ENCODE data around the gene THOC5.

Gene THOC5

DNA sequence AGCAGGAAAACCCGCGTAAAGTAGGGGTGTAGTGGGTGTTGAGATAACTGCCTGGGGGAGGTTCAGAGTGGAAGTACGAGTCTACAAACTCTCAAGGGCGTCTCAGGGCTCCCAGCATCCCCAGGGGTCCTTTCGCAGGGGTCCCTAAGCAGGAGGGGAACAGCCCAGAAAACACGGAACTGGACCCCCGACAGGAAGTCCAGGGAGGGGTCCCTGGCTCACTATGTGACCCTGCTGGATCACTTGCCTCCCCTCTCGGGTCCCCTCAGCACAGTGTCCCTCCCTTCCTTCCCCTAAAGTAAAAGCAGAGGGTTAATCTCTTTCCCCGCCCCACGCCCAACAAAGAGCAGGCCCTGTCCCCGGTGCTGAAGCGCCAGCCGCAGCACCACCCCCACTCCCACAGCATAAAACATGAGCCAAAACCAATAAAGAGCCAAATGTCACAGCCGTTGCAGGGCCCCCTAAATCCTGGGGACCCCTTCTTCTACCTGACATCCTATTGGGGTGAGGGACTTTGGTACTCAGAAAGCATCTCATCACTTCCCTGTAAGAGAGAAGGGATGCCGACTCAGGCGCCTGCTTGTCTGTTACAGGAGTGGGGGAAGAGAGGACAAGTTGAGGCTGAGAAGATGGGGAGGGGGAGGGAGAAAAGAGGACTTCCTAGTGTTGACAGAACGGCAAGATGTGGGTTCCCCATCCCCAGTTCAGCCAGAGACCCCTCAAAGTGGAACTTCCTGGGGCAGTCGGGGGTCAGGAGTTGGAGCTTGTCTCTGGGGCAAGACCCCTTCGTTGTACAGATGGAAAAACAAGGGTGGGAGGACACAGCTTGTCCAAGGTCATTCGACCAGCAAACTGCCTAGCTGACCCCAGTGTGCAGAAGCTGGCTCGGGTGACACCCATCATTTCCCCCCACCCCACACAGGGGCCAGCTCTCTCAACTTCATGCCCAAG is 75.0 kb downstream of the THOC5 start:
- DNase-seq = peak in 9 of 51 donors; percentile 4 to 61 (median 25)

DNA sequence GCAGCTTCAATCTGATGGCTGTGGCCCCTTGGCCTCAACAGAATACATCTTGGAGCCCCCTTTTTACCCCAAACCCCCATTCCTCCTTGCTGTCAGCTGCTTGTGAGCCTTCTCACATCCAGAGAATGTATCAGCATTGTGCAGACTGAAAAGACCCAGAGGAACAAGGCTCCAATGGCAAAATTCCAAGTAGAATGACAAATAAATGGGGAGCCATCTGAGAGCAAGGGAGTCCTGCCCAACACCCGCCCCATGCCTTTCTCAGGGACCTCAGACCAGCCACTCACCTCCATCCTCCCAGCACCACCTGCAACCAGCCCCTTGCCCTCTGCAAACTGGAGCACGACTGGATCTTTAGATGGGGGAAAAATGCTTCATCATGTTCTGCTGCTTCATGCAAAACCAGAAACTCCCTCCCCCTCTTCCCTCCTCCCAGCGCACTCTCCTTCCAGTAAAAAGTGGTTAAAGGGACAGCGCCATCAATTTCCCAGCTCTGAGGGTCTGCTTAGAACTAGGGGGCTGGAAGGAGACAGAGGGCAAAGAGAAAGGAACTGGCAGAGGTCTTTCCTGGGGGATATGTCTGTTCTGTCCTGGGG is 75.7 kb downstream of the THOC5 start:
- DNase-seq = peak in 4 of 51 donors; percentile 3 to 47 (median 32)

DNA sequence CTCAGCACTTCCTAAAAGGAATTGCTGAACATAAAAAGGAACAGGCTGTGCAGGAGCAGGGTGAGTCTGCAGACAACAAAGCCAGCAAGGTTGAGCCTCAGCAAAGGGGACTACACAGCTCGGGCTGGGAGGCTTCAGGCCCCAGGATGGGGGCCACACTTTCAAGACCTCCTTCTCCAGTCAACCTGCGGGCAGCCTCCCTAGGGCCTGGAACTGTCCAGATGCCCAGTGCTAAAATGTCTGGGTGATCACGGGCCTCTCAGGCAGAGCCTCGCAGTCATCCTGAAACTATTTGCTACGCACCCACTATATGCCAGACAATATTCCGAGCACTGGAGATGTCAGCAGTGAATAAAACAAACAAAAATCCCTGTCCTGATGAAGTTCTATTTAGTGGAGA is 77.4 kb downstream of the THOC5 start:
- no peak for DNase-seq

DNA sequence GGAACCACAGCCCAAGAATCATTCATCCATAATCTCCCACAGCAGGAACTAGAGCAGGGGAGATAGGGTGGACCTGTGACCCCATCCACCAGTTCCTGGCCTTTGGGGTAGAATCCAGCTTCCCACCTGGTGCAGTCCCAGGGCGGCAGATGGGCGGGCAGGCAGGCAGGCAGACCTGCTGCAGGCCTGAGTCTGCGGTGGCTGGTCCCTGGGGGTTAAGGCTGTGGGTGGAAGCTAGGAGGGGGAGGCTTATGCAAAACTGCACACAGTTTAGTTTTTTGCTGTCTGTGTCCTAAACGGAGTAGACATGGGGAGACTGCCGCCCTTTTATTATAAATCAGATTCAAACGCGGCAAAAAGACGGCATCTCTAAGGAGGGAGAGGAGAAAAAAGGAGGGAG is 78.0 kb downstream of the THOC5 start:
- no peak for DNase-seq

DNA sequence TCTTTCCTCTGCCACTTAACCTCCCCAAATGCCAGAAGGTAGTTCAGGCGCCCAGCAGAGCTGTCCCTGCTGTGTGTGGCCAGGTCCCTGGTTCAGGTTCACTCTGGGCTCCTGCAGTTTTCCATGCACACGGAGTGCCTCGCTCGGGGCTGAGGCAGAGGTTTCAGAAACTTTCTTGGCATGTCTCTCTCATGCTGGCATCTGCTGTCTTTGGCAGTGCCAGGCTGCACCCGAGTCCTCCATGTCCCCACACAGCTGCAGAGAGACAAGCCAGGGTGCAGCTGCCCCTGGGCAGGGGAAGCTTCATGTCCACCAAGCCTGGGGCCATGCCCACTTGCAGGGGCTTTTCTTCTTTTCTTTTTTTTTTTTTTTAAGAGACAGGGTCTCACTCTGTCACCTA is 80.6 kb downstream of the THOC5 start:
- no peak for DNase-seq

DNA sequence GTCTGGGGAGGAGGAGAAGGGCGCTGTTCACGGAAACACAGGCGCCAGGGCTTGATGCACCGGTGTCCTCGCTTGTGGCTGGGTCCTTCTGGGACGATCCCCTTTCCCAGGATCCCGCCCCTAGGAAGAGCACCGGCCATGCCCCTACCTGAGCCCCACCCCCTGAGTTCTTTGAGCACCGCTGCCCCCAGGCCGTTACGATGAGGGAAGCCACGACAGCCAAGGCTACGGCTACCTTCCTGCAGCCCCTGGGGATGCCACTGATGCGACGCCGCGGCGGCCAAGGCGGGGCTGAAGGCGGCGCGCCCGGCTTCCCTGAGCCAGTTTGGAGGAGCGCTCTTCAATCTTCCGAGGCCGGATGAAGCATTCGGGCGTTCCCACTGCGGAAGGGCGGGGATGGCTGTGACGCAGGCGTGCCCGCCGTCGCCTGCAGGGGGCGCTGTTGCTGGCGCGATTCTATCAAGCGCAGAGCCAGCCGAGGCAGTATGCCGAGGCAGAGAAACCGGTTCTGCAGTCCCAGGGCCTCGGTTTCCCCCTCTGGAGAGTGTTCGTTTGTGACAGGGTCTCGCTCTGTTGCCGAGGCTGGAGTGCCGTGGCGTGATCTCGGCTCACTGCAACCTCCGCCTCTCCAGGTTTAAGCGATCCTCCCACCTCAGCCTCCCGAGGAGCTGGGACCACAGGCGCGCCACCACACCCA is 83.2 kb downstream of the THOC5 start:
- peak in 15 of 51 donors; percentile 4 to 60 (median 14) for DNase-seq

DNA sequence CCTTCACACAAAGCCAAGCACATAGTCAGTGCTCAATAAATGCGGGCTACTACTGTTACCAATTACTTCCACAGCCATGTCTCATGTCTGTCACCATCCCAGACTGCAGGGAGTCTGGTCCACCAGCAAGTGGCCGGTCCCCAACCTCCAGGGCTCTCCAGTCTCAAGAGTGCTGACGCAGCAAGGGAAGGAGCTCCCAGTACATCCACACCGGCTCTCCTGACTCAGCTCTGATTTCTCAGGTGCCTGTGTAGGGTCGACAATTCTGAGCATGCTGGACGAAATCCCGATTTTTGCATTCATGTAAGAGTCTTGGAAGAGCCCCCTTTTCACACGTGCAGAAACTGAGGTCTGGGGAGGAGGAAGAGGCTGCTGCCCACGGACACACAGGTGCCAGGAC is 83.8 kb downstream of the THOC5 start:
- no peak for DNase-seq

DNA sequence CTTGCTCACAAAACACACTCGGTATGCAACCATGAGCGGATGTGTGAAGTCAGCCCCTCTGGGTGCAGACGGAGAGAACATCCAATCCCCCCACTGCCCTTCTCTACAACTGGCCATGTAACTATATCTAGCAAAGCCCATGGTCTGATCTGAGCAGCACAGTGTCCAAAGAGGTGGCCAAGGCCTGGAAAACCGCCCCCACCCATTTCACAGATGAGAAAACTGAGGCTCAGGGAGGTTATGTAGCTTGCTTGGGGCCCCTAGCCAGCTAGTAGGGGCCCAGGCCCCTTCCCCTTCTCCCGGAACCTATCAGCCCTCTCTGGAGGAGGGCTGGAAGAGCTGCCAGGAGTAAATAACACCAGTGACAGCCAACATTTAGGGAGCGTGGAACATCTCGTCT is 89.0 kb downstream of the THOC5 start:
- DNase-seq = no peak

DNA sequence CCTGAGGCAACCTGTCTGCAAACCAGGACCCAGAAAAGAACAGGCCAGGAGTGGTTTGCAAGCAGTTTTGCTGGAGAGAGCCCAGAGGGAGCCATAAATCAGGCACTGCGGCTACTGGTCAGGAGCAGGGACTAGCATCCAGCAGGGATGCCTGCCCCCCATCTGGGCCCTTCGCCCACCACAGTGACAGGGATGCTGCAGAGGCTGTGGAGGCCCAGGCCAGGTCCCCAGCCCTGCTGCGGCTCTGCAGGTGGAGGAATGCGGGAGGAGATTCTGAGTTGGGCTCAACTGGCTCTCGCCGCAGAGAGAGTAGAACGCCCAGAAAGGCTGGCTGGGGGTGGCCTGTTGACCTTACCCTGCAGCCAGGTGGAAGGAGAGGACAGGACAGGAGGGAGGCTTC is 89.9 kb downstream of the THOC5 start:
- no peak for DNase-seq

DNA sequence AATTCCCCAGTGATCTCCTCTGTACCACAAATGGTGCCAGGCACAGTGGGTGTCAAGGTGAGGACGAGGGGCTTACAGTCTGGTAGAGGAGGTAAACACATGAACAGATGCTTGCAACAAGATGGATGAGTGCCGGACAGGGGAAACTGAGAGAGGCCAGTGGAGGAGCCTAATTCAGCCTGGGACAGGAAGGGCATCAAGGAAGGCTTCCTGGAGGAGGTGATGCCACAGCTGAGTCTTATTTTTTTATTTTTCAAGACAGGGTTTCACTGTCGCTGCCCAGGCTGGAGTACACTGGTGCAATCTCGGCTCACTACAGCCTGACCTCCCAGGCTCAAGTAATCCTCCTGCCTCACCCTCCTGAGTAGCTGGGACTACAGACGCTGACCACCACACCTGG is 92.3 kb downstream of the THOC5 start:
- DNase-seq = no peak

DNA sequence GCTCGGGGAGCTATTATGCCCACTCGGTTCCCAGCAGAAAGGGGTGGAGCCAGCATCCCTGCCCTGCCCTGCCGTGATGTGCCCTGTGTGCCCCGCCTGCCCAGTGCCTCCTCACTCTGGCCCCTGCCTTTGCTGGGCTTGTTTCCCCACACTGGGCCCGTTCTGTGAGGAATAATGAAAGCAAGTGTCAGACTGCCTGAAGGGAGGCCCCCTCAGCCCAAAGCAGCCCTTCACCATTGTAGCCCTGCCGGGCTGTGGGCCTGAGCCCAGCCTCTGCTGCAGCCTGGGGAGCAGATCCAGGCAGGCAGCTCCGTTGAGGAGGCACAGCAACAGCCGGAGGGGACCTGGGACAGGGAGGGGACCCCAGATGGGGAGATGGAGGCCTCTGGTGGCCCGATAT is 93.8 kb downstream of the THOC5 start:
- no peak for DNase-seq

DNA sequence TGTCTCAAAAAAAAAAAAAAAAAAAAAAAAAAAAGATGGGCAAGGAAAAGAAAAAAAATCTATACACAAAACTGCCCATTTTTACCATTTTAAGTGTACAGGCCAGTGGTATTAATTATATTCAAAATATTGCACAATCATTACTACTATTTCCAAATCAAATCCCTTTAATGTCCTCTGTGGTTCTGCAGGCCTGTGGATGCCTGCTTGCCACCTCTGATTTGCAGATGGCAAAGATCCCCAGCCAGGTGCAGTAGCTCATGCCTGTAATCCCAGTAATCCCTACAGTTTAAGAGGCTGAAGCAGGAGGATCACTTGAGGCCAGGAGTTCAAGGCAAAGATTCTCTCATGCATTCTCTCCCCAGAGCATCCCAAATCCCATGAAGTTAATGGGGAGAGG is 95.0 kb downstream of the THOC5 start:
- DNase-seq = no peak

DNA sequence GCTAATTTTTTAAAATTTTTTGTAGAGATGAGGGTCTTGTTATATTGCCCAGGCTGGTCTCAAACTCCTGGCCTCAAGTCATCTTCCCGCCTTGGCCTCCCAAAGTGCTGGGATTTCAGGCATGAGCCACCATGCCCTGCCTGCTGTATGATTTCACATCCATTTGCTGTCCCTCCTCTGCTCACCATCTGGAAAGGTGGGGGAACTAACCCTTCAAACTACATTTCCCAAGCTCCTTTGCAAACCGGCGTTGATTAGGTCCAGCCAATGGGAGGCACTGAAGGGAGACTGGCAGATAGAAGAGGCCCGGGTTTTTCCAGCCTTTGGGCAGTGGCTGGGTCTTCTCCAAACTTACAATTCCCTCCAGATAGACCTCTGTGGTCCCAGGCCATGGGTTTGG is 95.8 kb downstream of the THOC5 start:
- DNase-seq = peak in 2 of 51 donors; percentile 3 to 28

DNA sequence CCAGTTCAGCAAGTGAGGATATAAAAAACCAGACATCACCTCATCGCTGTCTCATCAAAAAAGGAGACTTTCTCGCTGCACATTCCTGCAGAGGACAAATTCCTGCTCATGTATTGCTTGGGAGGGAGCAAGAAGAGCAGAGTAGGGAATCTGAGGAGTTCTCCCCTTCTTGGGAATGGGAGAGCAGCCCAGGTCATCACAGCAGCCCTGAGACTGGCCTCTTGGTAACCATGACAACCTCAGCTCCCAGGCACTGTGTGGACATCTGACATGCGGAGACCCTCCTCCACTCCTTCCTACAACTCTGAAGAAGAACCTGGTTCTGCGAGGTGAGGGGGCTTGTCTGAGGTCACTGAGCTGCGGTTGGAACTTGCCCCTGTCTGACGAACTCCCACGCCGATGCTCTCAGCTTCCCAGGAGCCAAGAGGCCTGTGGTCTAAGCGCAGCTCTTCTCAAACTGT is 97.3 kb downstream of the THOC5 start:
- no peak for DNase-seq
